Thyroid gland (tissue), 4 donors: ENCODE measurements around the gene PPP1R3F.

Experiments used
- POLR2A ChIP-seq, 2 donors: fragments of 450-650 bp; IDR thresholded peaks; one replicate each; pipeline ENCODE4 v1.6.1; 2017; ENCODE audit warnings: antibody characterized with exemption in 2 of 2, mild to moderate bottlenecking in 2 of 2, moderate library complexity in 1 of 2
- TF ChIP-seq, protein P1 (sequence below), 6 experiments: fragments of 200-600 bp in 3 of 6; fragments of 450-650 bp in 3 of 6; sonication (generic) in 3 of 6; IDR thresholded peaks; one replicate each; pipeline ENCODE4 v1.5.1; 2016 to 2019; ENCODE audit warnings: antibody characterized with exemption in 6 of 6, mild to moderate bottlenecking in 2 of 6, inconsistent platforms in 1 of 6, moderate library complexity in 1 of 6

DNA sequence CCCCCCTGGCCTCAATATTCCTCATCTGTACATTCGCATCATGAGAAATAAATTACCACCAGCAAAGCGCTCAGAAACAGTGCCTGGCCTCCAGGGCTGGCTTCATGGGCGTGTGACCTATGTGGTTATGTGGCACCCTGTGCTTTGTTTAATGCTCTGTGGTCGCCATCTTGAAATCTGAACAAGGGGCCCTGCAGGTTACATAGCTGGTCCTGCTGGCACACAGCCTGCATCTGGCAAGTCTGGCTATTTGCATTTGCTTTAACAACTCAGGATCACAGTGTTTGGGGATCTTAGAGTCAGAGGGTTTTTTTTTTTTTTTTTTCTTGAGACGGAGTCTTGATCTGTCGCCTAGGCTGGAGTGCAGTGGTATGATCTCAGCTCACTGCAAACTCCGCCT lies 15.0 kb upstream of the PPP1R3F start:
- TF ChIP-seq, protein P1, sequence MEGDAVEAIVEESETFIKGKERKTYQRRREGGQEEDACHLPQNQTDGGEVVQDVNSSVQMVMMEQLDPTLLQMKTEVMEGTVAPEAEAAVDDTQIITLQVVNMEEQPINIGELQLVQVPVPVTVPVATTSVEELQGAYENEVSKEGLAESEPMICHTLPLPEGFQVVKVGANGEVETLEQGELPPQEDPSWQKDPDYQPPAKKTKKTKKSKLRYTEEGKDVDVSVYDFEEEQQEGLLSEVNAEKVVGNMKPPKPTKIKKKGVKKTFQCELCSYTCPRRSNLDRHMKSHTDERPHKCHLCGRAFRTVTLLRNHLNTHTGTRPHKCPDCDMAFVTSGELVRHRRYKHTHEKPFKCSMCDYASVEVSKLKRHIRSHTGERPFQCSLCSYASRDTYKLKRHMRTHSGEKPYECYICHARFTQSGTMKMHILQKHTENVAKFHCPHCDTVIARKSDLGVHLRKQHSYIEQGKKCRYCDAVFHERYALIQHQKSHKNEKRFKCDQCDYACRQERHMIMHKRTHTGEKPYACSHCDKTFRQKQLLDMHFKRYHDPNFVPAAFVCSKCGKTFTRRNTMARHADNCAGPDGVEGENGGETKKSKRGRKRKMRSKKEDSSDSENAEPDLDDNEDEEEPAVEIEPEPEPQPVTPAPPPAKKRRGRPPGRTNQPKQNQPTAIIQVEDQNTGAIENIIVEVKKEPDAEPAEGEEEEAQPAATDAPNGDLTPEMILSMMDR (IDR thresholded peaks at IDR 0.05): no peak
- no peak for TF ChIP-seq POLR2A (IDR thresholded peaks at IDR 0.05)
